ENCODE data around the gene HSD11B1. TPM values are rescaled to one million over a fixed set of nuclear protein-coding genes. Genes with fewer than 3 reads are reported as not detected.

Gene HSD11B1
- total RNA-seq, 4 donors from 2014 or later: 26.2 to 88.5 (median 52.0) TPM

GRCh38 chr1:209770636-209771415, 66.2 kb downstream of the HSD11B1 start:
- no peak overlapping the region for H3K4me3 ChIP-seq
- WGBS: 92% methylated on average over 17 of the region's 17 CpGs

GRCh38 chr1:209772126-209772525, 67.5 kb downstream of the HSD11B1 start:
- H3K4me3 ChIP-seq: no peak overlapping the region
- WGBS: 53% methylated on average over 6 of the region's 6 CpGs
- no peaks in the 10 kb centered on the region for H3K9me3 ChIP-seq
- H3K27me3 ChIP-seq: no peaks in the 10 kb centered on the region
- no peaks in the 10 kb centered on the region for H3K36me3 ChIP-seq
- TF ChIP-seq POLR2A (IDR thresholded peaks at IDR 0.05) (no peak), EP300 (IDR thresholded peaks at IDR 0.05) (no peak), CTCF (IDR thresholded peaks at IDR 0.05) (no peak), POLR2AphosphoS5 (IDR thresholded peaks at IDR 0.05) (no peak)
- no peak for DNase-seq (ENCODE audit: low spot score in 2 of 2)
- peaks cover 18% of the 10 kb centered on the region for H3K4me1 ChIP-seq
- H3K27ac ChIP-seq: no peak overlapping the region

More at GRCh38 chr1:209770636-209771415, 66.2 kb downstream of the HSD11B1 start:
- Histone ChIP-seq H3K27me3 (no peaks in the 10 kb centered on the region), H3K9me3 (no peaks in the 10 kb centered on the region), H3K4me1 (peaks cover 18% of the 10 kb centered on the region), H3K36me3 (no peaks in the 10 kb centered on the region), H3K27ac (no peak overlapping the region)
- TF ChIP-seq POLR2AphosphoS5 (IDR thresholded peaks at IDR 0.05): no peak
- no peak for TF ChIP-seq CTCF (IDR thresholded peaks at IDR 0.05)
- TF ChIP-seq POLR2A (IDR thresholded peaks at IDR 0.05): no peak
- no peak for TF ChIP-seq EP300 (IDR thresholded peaks at IDR 0.05)
- no peak for DNase-seq (ENCODE audit: low spot score in 2 of 2)

- WGBS: 89% methylated on average over 1 of the region's 1 CpG
- Histone ChIP-seq H3K27ac (no peak overlapping the region), H3K36me3 (no peaks in the 10 kb centered on the region), H3K27me3 (no peaks in the 10 kb centered on the region), H3K9me3 (no peaks in the 10 kb centered on the region), H3K4me3 (no peak overlapping the region), H3K4me1 (peaks cover 7% of the 10 kb centered on the region)
- DNase-seq (ENCODE audit: low spot score in 2 of 2): no peak
- TF ChIP-seq EP300 (IDR thresholded peaks at IDR 0.05): no peak
These were observed 69.9 kb downstream of the HSD11B1 start for GRCh38 chr1:209774592-209774991.

- H3K4me1 ChIP-seq: no peaks in the 10 kb centered on the region
- WGBS: 67% methylated on average over 2 of the region's 2 CpGs
These were observed 71.0 kb downstream of the HSD11B1 start for GRCh38 chr1:209775678-209776077.

GRCh38 chr1:209777587-209777986, 72.9 kb downstream of the HSD11B1 start:
- Histone ChIP-seq H3K4me1 (no peaks in the 10 kb centered on the region), H3K36me3 (no peaks in the 10 kb centered on the region), H3K27ac (no peak overlapping the region), H3K9me3 (no peaks in the 10 kb centered on the region), H3K4me3 (no peak overlapping the region), H3K27me3 (no peaks in the 10 kb centered on the region)
- no peak for DNase-seq (ENCODE audit: low spot score in 2 of 2)
- 96% methylated on average over 2 of the region's 2 CpGs for WGBS
- TF ChIP-seq POLR2AphosphoS5 (IDR thresholded peaks at IDR 0.05) (no peak), CTCF (IDR thresholded peaks at IDR 0.05) (no peak), POLR2A (IDR thresholded peaks at IDR 0.05) (no peak), EP300 (IDR thresholded peaks at IDR 0.05) (no peak)

More at GRCh38 chr1:209775678-209776077, 71.0 kb downstream of the HSD11B1 start:
- Histone ChIP-seq H3K4me3 (no peak overlapping the region), H3K27ac (no peak overlapping the region), H3K9me3 (no peaks in the 10 kb centered on the region), H3K36me3 (no peaks in the 10 kb centered on the region), H3K27me3 (no peaks in the 10 kb centered on the region)
- no peak for DNase-seq (ENCODE audit: low spot score in 2 of 2)
- TF ChIP-seq POLR2A (IDR thresholded peaks at IDR 0.05) (no peak), POLR2AphosphoS5 (IDR thresholded peaks at IDR 0.05) (no peak), CTCF (IDR thresholded peaks at IDR 0.05) (no peak), EP300 (IDR thresholded peaks at IDR 0.05) (no peak)
